Measurements from ENCODE around the gene ADCY9.

GRCh38 chr16:4117250-4117578, 972 bp upstream of the ADCY9 start:
- TF ChIP-seq REST (IDR thresholded peaks at IDR 0.05; ENCODE audit: insufficient replicate concordance, low read depth): no peak
- TF ChIP-seq, protein P1, sequence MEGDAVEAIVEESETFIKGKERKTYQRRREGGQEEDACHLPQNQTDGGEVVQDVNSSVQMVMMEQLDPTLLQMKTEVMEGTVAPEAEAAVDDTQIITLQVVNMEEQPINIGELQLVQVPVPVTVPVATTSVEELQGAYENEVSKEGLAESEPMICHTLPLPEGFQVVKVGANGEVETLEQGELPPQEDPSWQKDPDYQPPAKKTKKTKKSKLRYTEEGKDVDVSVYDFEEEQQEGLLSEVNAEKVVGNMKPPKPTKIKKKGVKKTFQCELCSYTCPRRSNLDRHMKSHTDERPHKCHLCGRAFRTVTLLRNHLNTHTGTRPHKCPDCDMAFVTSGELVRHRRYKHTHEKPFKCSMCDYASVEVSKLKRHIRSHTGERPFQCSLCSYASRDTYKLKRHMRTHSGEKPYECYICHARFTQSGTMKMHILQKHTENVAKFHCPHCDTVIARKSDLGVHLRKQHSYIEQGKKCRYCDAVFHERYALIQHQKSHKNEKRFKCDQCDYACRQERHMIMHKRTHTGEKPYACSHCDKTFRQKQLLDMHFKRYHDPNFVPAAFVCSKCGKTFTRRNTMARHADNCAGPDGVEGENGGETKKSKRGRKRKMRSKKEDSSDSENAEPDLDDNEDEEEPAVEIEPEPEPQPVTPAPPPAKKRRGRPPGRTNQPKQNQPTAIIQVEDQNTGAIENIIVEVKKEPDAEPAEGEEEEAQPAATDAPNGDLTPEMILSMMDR (IDR thresholded peaks at IDR 0.05; ENCODE audit: insufficient read depth, low read length): no peak
